H1 (cell line): ENCODE results near the gene CHD6. TPM values are rescaled to one million over a fixed set of nuclear protein-coding genes. Genes with fewer than 3 reads are reported as not detected.

Experiments
- CTCF ChIA-PET: fragments of 300-600 bp; sonication (Branson Sonifier 250); formaldehyde crosslinking; loops from one replicate; lab custom pipeline; 2021; ENCODE audit not compliant: partially characterized antibody; lab: Charles Lee
- POLR2A ChIA-PET: fragments of 300-600 bp; sonication (Branson Sonifier 250); formaldehyde crosslinking; loops from one replicate; lab custom pipeline; 2021; ENCODE audit warnings: inconsistent platforms; ENCODE audit not compliant: partially characterized antibody; lab: Charles Lee
- DNase-seq, 2 experiments: peaks; one replicate each; pipeline versions ENCODE4 v3.0.0 to v3.0.0-alpha.2; 2010 to 2022; ENCODE audit warnings: low spot score in 2 of 2, low read depth in 1 of 2, mixed read lengths in 1 of 2
- FAIRE-seq: peaks from 2 replicates; lab custom pipeline; 2011; peaks lifted over from hg19 to GRCh38; lab: Jason Lieb, UNC
- H2AFZ ChIP-seq: 2 replicates; pipeline ENCODE4 v1.8.1; 2012; ENCODE audit warnings: low read length, inconsistent platforms
- H2AK5ac ChIP-seq: 2 replicates; pipeline ENCODE4 v1.6.1; 2013; ENCODE audit warnings: low read depth, low read length
- H2BK120ac ChIP-seq: replicated peaks from 2 replicates; pipeline ENCODE3; 2013; ENCODE audit warnings: low read depth, low read length, inconsistent platforms
- H2BK12ac ChIP-seq: 2 replicates; pipeline ENCODE4 v1.6.1; 2013; ENCODE audit warnings: low read depth, low read length
- H2BK15ac ChIP-seq: 2 replicates; pipeline ENCODE4 v1.6.1; 2013; ENCODE audit warnings: low read length
- H2BK20ac ChIP-seq: 2 replicates; pipeline ENCODE4 v1.6.1; 2013; ENCODE audit warnings: low read length
- H2BK5ac ChIP-seq: 2 replicates; pipeline ENCODE4 v1.6.1; 2013; ENCODE audit warnings: low read depth, low read length
- H3K14ac ChIP-seq: 2 replicates; pipeline ENCODE4 v1.6.1; 2013; ENCODE audit warnings: inconsistent platforms; ENCODE audit not compliant: insufficient read length
- H3K18ac ChIP-seq: 2 replicates; pipeline ENCODE4 v1.6.1; 2013; ENCODE audit warnings: low read length; ENCODE audit errors: extremely low read depth
- H3K23ac ChIP-seq: 2 replicates; pipeline ENCODE4 v1.6.1; 2013; ENCODE audit warnings: inconsistent platforms; ENCODE audit not compliant: insufficient read length
- H3K23me2 ChIP-seq: 2 replicates; pipeline ENCODE4 v1.6.1; 2013; ENCODE audit warnings: low read depth, low read length
- H3K27ac ChIP-seq: 2 replicates; pipeline ENCODE4 v1.6.1; 2011; ENCODE audit warnings: low read depth, low read length, inconsistent platforms
- H3K27me3 ChIP-seq, 4 experiments: replicated peaks in 1 of 4; 1 replicate in 1 of 4; 2 replicates in 3 of 4; pipeline versions ENCODE4 v1.6.1 to v1.8.1; 2011 to 2013; ENCODE audit warnings: low read length in 3 of 4, mild to moderate bottlenecking in 3 of 4, inconsistent platforms in 2 of 4, mixed read lengths in 2 of 4, moderate library complexity in 1 of 4; ENCODE audit not compliant: control insufficient read depth in 3 of 4, insufficient read depth in 3 of 4; ENCODE audit errors: extremely low read depth in 1 of 4
- H3K36me3 ChIP-seq, 4 experiments: 2 replicates each; pipeline versions ENCODE4 v1.6.1 to v1.8.1; 2011 to 2013; ENCODE audit warnings: mild to moderate bottlenecking in 4 of 4, low read length in 3 of 4, moderate library complexity in 2 of 4, control low read depth in 1 of 4, inconsistent platforms in 1 of 4; ENCODE audit not compliant: insufficient read depth in 4 of 4, control insufficient read depth in 2 of 4
- H3K4ac ChIP-seq: replicated peaks from 2 replicates; pipeline ENCODE3; 2013; ENCODE audit warnings: low read length, low read depth, mixed read lengths, inconsistent platforms; ENCODE audit not compliant: insufficient read length
- H3K4me1 ChIP-seq, 4 experiments: replicated peaks in 1 of 4; 1 replicate in 1 of 4; 2 replicates in 3 of 4; pipeline versions ENCODE4 v1.6.1 to v1.8.1; 2011 to 2013; ENCODE audit warnings: low read length in 3 of 4, inconsistent platforms in 2 of 4, mixed read lengths in 1 of 4; ENCODE audit not compliant: insufficient read depth in 4 of 4, control insufficient read depth in 3 of 4
- H3K4me2 ChIP-seq, 2 experiments: 2 replicates each; pipeline versions ENCODE4 v1.6.1 to v1.8.1; 2011 to 2013; ENCODE audit warnings: low read depth in 2 of 2, low read length in 2 of 2, control low read depth in 1 of 2, inconsistent platforms in 1 of 2, mild to moderate bottlenecking in 1 of 2; ENCODE audit not compliant: insufficient read depth in 1 of 2
- H3K4me3 ChIP-seq, 4 experiments: fragments of 200-600, 300-600 bp in 1 of 4; sonication (generic), shearing (Covaris generic), sonication (Bioruptor Twin) in 1 of 4; 2 replicates each; pipeline versions ENCODE4 v1.5.1 to v1.8.1; 2011 to 2016; ENCODE audit warnings: low read length in 4 of 4, low read depth in 3 of 4, control low read depth in 2 of 4, inconsistent platforms in 2 of 4, mild to moderate bottlenecking in 2 of 4, mixed read lengths in 1 of 4, moderate library complexity in 1 of 4; ENCODE audit not compliant: insufficient read depth in 2 of 4; ENCODE audit errors: extremely low read depth in 1 of 4
- H3K56ac ChIP-seq: replicated peaks from 2 replicates; pipeline ENCODE3; 2013; ENCODE audit warnings: low read depth, mild to moderate bottlenecking, mixed read lengths, low read length, inconsistent platforms; ENCODE audit not compliant: insufficient read length
- H3K79me1 ChIP-seq: 2 replicates; pipeline ENCODE4 v1.6.1; 2013; ENCODE audit warnings: low read depth, low read length, control low read depth
- H3K79me2 ChIP-seq, 2 experiments: 2 replicates each; pipeline versions ENCODE4 v1.6.1 to v1.8.1; 2012 to 2013; ENCODE audit warnings: low read length in 2 of 2, mild to moderate bottlenecking in 2 of 2, inconsistent platforms in 1 of 2; ENCODE audit not compliant: insufficient read depth in 2 of 2, control insufficient read depth in 1 of 2
- H3K9ac ChIP-seq, 4 experiments: replicated peaks in 1 of 4; 1 replicate in 1 of 4; 2 replicates in 3 of 4; pipeline versions ENCODE4 v1.6.1 to v1.8.1; 2011 to 2013; ENCODE audit warnings: low read depth in 3 of 4, low read length in 3 of 4, control low read depth in 2 of 4, mild to moderate bottlenecking in 2 of 4, moderate library complexity in 2 of 4, inconsistent platforms in 1 of 4; ENCODE audit errors: extremely low read depth in 1 of 4
- H3K9me3 ChIP-seq, 2 experiments: 2 replicates each; pipeline versions ENCODE4 v1.6.1 to v1.8.1; 2012 to 2013; ENCODE audit warnings: mild to moderate bottlenecking in 2 of 2, moderate library complexity in 2 of 2, control low read depth in 1 of 2, inconsistent platforms in 1 of 2, low read depth in 1 of 2, low read length in 1 of 2, mixed read lengths in 1 of 2; ENCODE audit not compliant: insufficient read depth in 2 of 2
- H4K20me1 ChIP-seq, 2 experiments: replicated peaks in 1 of 2; 2 replicates each; pipeline versions ENCODE3 to v1.8.1; 2011 to 2013; ENCODE audit warnings: inconsistent platforms in 2 of 2, low read length in 2 of 2, mild to moderate bottlenecking in 1 of 2; ENCODE audit not compliant: insufficient read depth in 2 of 2, control insufficient read depth in 1 of 2
- H4K5ac ChIP-seq: 2 replicates; pipeline ENCODE4 v1.6.1; 2013; ENCODE audit warnings: low read length, low read depth, mixed read lengths, inconsistent platforms; ENCODE audit not compliant: insufficient read length
- H4K8ac ChIP-seq: 2 replicates; pipeline ENCODE4 v1.8.0; 2013; ENCODE audit warnings: mild to moderate bottlenecking, moderate library complexity, low read length, inconsistent platforms; ENCODE audit not compliant: insufficient read depth; ENCODE audit errors: extremely low read depth
- H4K91ac ChIP-seq: replicated peaks from 2 replicates; pipeline ENCODE3; 2013; ENCODE audit warnings: low read length, mixed read lengths, inconsistent platforms; ENCODE audit not compliant: insufficient read length
- BCL11A ChIP-seq, 2 experiments: IDR thresholded peaks; one replicate each; pipeline ENCODE4 v1.6.1; 2011; ENCODE audit warnings: low read depth in 2 of 2, low read length in 2 of 2, mild to moderate bottlenecking in 2 of 2
- FOSL1 ChIP-seq: IDR thresholded peaks from 2 replicates; pipeline ENCODE4 v1.6.1; 2011; ENCODE audit warnings: mild to moderate bottlenecking, low read depth, low read length, moderate library complexity; ENCODE audit not compliant: insufficient read depth
- MAX ChIP-seq: IDR thresholded peaks from 2 replicates; pipeline ENCODE4 v1.6.1; 2012; ENCODE audit warnings: inconsistent platforms
- NANOG ChIP-seq: IDR thresholded peaks from 2 replicates; pipeline ENCODE4 v1.6.1; 2011; ENCODE audit warnings: low read length, low read depth, mild to moderate bottlenecking, inconsistent platforms; ENCODE audit not compliant: insufficient read depth, poor library complexity, severe bottlenecking
- TAF7 ChIP-seq: optimal IDR thresholded peaks from 2 replicates; pipeline ENCODE3; 2011; ENCODE audit warnings: low read depth, mild to moderate bottlenecking, inconsistent platforms, low read length, moderate library complexity, borderline replicate concordance
- WGBS, 2 experiments: shearing (Covaris generic) in 1 of 2; methylation state at CpG; one replicate each; pipeline versions ENCODE4 v1.1.6 to v1.1.7; 2013 to 2015; ENCODE audit warnings: low lambda C conversion rate in 2 of 2, mixed read lengths in 2 of 2, inconsistent platforms in 1 of 2, low coverage in 1 of 2, missing lambda C conversion rate in 1 of 2; ENCODE audit not compliant: insufficient replicate concordance in 2 of 2, insufficient coverage in 1 of 2, insufficient read length in 1 of 2; ENCODE audit errors: extremely low coverage in 1 of 2, missing lambda C conversion rate in 1 of 2; 5-methylcytosine and 5-hydroxymethylcytosine counted together
- polyA plus RNA-seq, 7 experiments: library from polyadenylated mRNA; depleted of rRNA in 3 of 7; stranded (reverse) in 5 of 7; unstranded in 2 of 7; fragments of >200 nt in 5 of 7; fragments of 200-250 nt in 2 of 7; gene quantifications; 1 replicate in 5 of 7; 2 replicates in 1 of 7; 4 replicates in 1 of 7; pipeline versions ENCODE4 v1.2.1 to v1.2.3, GENCODE V29; 2011 to 2013; ENCODE audit warnings: missing spikeins in 2 of 7, mixed read lengths in 2 of 7
- total RNA-seq: library from RNA; stranded (reverse); fragmentation: NEBNext Ultra II Directional; extraction: Animal tissue kit (Norgen Biotek cat#: 25700); gene quantifications from 2 replicates; pipeline ENCODE4 v1.2.1, GENCODE V29; 2021

Gene CHD6
- total and polyA plus RNA-seq, 2 of the 8 experiments (the other 6 are each of a cell fraction or from before 2014, with no cell fraction given) = 11.1 to 62.9 TPM

- Histone ChIP-seq H3K4me1 (no peaks in the 10 kb centered on the region), H3K23me2 (peaks cover 2% of the 10 kb centered on the region; the same call in 1 of the 2 replicates), H3K27ac (no peak overlapping the region), H2BK20ac (no peak overlapping the region), H2BK120ac (no peak overlapping the region), H3K79me1 (peaks cover 2% of the 10 kb centered on the region; the same call in 1 of the 2 replicates), H2AFZ (no peak overlapping the region), H2BK12ac (no peak overlapping the region), H4K20me1 (peaks cover 2 to 5% of the 10 kb centered on the region in 2 experiments), H4K8ac (no peak overlapping the region), H4K5ac (no peak overlapping the region), H3K14ac (no peak overlapping the region), H3K79me2 (peaks cover 0 to 73% of the 10 kb centered on the region in 2 experiments; a peak in 3 of 4 replicates), H3K9me3 (peaks cover 0 to 11% of the 10 kb centered on the region in 2 experiments; a peak in 2 of 4 replicates), H3K23ac (no peak overlapping the region), H2BK5ac (no peak overlapping the region), H3K27me3 (no peaks in the 10 kb centered on the region), H3K4me2 (no peak overlapping the region), H3K9ac (no peak overlapping the region), H4K91ac (no peak overlapping the region), H3K56ac (no peak overlapping the region), H2AK5ac (no peak overlapping the region), H2BK15ac (no peak overlapping the region), H3K36me3 (peaks cover 0 to 12% (median 4%) of the 10 kb centered on the region in 4 experiments; a peak in 4 of 8 replicates), H3K4me3 (no peak overlapping the region), H3K4ac (no peak overlapping the region), H3K18ac (no peak overlapping the region)
- DNase-seq = no peak
- CTCF ChIA-PET = no interaction called here
- POLR2A ChIA-PET = no interaction called here
- WGBS, 2 experiments = 91% methylated on average over 4 of the region's 4 CpGs; no CpG with 5 or more reads in 1 of the 2 experiments
- FAIRE-seq = no peak
- TF ChIP-seq FOSL1 (no peak), MAX (no peak), BCL11A (IDR thresholded peaks at IDR 0.05; ENCODE audit: low read depth in 2 of 2, low read length in 2 of 2) (no peak), NANOG (no peak), TAF7 (no peak)
Observed at GRCh38 chr20:41540918-41541317, 77.3 kb downstream of the CHD6 start.
